K562 (cell line): ENCODE measurements around the gene RFWD3. TPM values are rescaled to one million over a fixed set of nuclear protein-coding genes. Genes with fewer than 3 reads are reported as not detected.

Source experiments
- ATAC-seq: fragments of 200-7000 bp; cut with Tn5 transposase; 3 replicates; pipeline ENCODE4 v1.9.1; 2020; ENCODE audit warnings: moderate library complexity
- BruUV-seq: library from RNA; stranded (reverse); fragments of 400-500 nt; replicated peaks from 2 replicates; lab custom pipeline; 2021; lab: Mats Ljungman, UMichigan
- CTCF ChIA-PET: fragments of 300-600 bp; formaldehyde crosslinking; extraction: SDS; loops from one replicate; lab custom pipeline; 2021; ENCODE audit warnings: low intra/inter-chr PET ratio; lab: Yijun Ruan, JAX
- POLR2A ChIA-PET: fragments of 300-600, 350-650 bp; sonication (Branson Sonifier 250); formaldehyde crosslinking; extraction: SDS; loops from one replicate; lab custom pipeline; 2021; ENCODE audit warnings: antibody characterized with exemption, inconsistent platforms; lab: Yijun Ruan, JAX
- DNase-seq, 4 experiments: peaks; one replicate each; pipeline versions ENCODE4 v3.0.0 to v3.0.0-alpha.2; 2011 to 2018; ENCODE audit warnings: low spot score in 3 of 4, mixed read lengths in 3 of 4; ENCODE audit errors: extremely low read depth in 1 of 4
- FAIRE-seq: peaks from 2 replicates; lab custom pipeline; 2011; peaks lifted over from hg19 to GRCh38; lab: Jason Lieb, UNC
- H2AFZ ChIP-seq: 2 replicates; pipeline ENCODE4 v1.6.0; 2011; ENCODE audit warnings: low read depth, low read length, control low read depth, inconsistent platforms
- H3K27ac ChIP-seq: fragments of 200-600 bp; 3 replicates; pipeline ENCODE4 v1.8.0; 2011; ENCODE audit warnings: low read depth, mild to moderate bottlenecking, control low read depth, inconsistent platforms, low read length, moderate library complexity, mixed read lengths; ENCODE audit errors: extremely low read depth
- H3K27me3 ChIP-seq, 2 experiments: fragments of 300-600 bp in 1 of 2; 2 replicates in 1 of 2; 3 replicates in 1 of 2; pipeline versions ENCODE4 v1.6.0 to v1.8.0; 2011; ENCODE audit warnings: inconsistent platforms in 2 of 2, low read length in 2 of 2, mild to moderate bottlenecking in 1 of 2, mixed read lengths in 1 of 2, moderate library complexity in 1 of 2; ENCODE audit not compliant: control insufficient read depth in 2 of 2, insufficient read depth in 2 of 2
- H3K36me3 ChIP-seq: fragments of 300-600 bp; 3 replicates; pipeline ENCODE4 v1.8.0; 2011; ENCODE audit warnings: mild to moderate bottlenecking, low read length, inconsistent platforms; ENCODE audit not compliant: control insufficient read depth, insufficient read depth
- H3K4me1 ChIP-seq, 2 experiments: fragments of 200-600 bp in 1 of 2; replicated peaks in 1 of 2; 2 replicates in 1 of 2; 3 replicates in 1 of 2; pipeline versions ENCODE4 v1.5.1 to v1.8.0; 2011; ENCODE audit warnings: inconsistent platforms in 2 of 2, low read length in 2 of 2, mild to moderate bottlenecking in 1 of 2, mixed read lengths in 1 of 2, moderate library complexity in 1 of 2; ENCODE audit not compliant: control insufficient read depth in 2 of 2, insufficient read depth in 2 of 2
- H3K4me2 ChIP-seq: 2 replicates; pipeline ENCODE4 v1.6.1; 2011; ENCODE audit warnings: low read length, control low read depth, inconsistent platforms, mixed read lengths; ENCODE audit not compliant: insufficient read depth
- H3K4me3 ChIP-seq: fragments of 200-600 bp; sonication (generic), shearing (Covaris generic); 2 replicates; pipeline ENCODE4 v1.5.1; 2016; ENCODE audit warnings: control low read depth, inconsistent platforms
- H3K79me2 ChIP-seq: fragments of 200-600 bp; 3 replicates; pipeline ENCODE4 v1.8.0; 2011; ENCODE audit warnings: low read length, inconsistent platforms; ENCODE audit not compliant: control insufficient read depth, insufficient read depth
- H3K9ac ChIP-seq, 2 experiments: 2 replicates each; pipeline versions ENCODE4 v1.6.0 to v1.6.1; 2011; ENCODE audit warnings: low read depth in 2 of 2, low read length in 2 of 2, control low read depth in 1 of 2, inconsistent platforms in 1 of 2, mild to moderate bottlenecking in 1 of 2, mixed read lengths in 1 of 2; ENCODE audit not compliant: insufficient read depth in 1 of 2
- H3K9me1 ChIP-seq: one replicate; pipeline ENCODE4 v1.6.0; 2011; ENCODE audit warnings: inconsistent platforms, mild to moderate bottlenecking, low read length, moderate library complexity; ENCODE audit not compliant: control insufficient read depth, insufficient read depth
- H3K9me3 ChIP-seq: replicated peaks from 2 replicates; pipeline ENCODE4 v1.5.1; 2011; ENCODE audit warnings: low read depth, low read length, inconsistent platforms; ENCODE audit not compliant: control insufficient read depth, insufficient read depth
- H4K20me1 ChIP-seq: replicated peaks from 2 replicates; pipeline ENCODE4 v1.6.1; 2011; ENCODE audit warnings: low read length, inconsistent platforms, mixed read lengths; ENCODE audit not compliant: control insufficient read depth, insufficient read depth
- CEBPB ChIP-seq: fragments of 450-650 bp; IDR thresholded peaks from 2 replicates; pipeline ENCODE4 v1.6.1; 2016; ENCODE audit warnings: missing genetic modification characterization, missing compliant biosample characterization
- IFI16 ChIP-seq: fragments of 250-450 bp; sonication (Bioruptor Pico); IDR thresholded peaks from 2 replicates; pipeline ENCODE4 v2.1.2; 2022; ENCODE audit warnings: mild to moderate bottlenecking, inconsistent platforms
- SNIP1 ChIP-seq: fragments of 450-650 bp; IDR thresholded peaks from 2 replicates; pipeline ENCODE4 v1.7.1; 2017; ENCODE audit warnings: low read depth, mild to moderate bottlenecking
- SRSF9 ChIP-seq: fragments of 200-400 bp; formaldehyde crosslinking; IDR thresholded peaks from 2 replicates; pipeline ENCODE4 v1.6.1; 2017; ENCODE audit warnings: low read depth, low read length, borderline replicate concordance
- TEAD2 ChIP-seq: fragments of 450-650 bp; IDR thresholded peaks from 2 replicates; pipeline ENCODE4 v1.6.1; 2016; ENCODE audit warnings: missing genetic modification characterization, control low read depth, missing compliant biosample characterization
- TRIM24 ChIP-seq, 2 experiments: fragments of 450-650 bp; IDR thresholded peaks; 2 replicates each; pipeline ENCODE4 v1.6.1; 2016
- ZNF165 ChIP-seq: fragments of 250-450 bp; sonication (Bioruptor Pico); IDR thresholded peaks from 2 replicates; pipeline ENCODE4 v1.4.0; 2020; ENCODE audit warnings: borderline replicate concordance
- WGBS: fragments of 100-300 bp; shearing (Covaris generic); methylation state at CpG from one replicate; pipeline ENCODE4 v1.1.6; 2016; ENCODE audit warnings: low coverage, mixed read lengths; ENCODE audit not compliant: insufficient coverage; ENCODE audit errors: missing lambda C conversion rate; 5-methylcytosine and 5-hydroxymethylcytosine counted together
- in situ Hi-C: fragments of 300-500 bp; cut with MboI; formaldehyde crosslinking; loops from 4 replicates; pipeline ENCODE4 v1.15.0; 2018; ENCODE audit warnings: inconsistent platforms, mixed read lengths
- intact Hi-C: fragments of 100-400 bp; cut with micrococcal nuclease; formaldehyde crosslinking; loops from 2 replicates; pipeline ENCODE4 v1.14.2; 2022
- polyA plus RNA-seq, 8 experiments: library from polyadenylated mRNA; depleted of rRNA in 4 of 8; stranded (reverse) in 5 of 8; unstranded in 3 of 8; fragments of >200 nt; fragmentation: Nextera tagmentation in 2 of 8; fragmentation: Illumina TruSeq in 1 of 8; extraction: Ambion mirVana in 2 of 8; extraction: Trizol in 1 of 8; gene quantifications; 2 replicates each; pipeline versions ENCODE4 v1.2.1 to v1.2.3, GENCODE V29; 2011 to 2014; ENCODE audit warnings: inconsistent platforms in 1 of 8, missing spikeins in 1 of 8
- total RNA-seq, 7 experiments: library from RNA; depleted of rRNA in 6 of 7; stranded (reverse); fragments of >200 nt in 6 of 7; fragmentation: Illumina TruSeq in 2 of 7; extraction: Trizol in 2 of 7; gene quantifications; 2 replicates each; pipeline versions ENCODE4 v1.2.1 to v1.2.3, GENCODE V29; 2011 to 2021; ENCODE audit warnings: low replicate concordance in 1 of 7

The RFWD3 gene
- total and polyA plus RNA-seq, 9 of the 15 experiments (the other 6 are each of a cell fraction or from before 2014, with no cell fraction given): 20.8 to 121 (median 79.0) TPM

DNA sequence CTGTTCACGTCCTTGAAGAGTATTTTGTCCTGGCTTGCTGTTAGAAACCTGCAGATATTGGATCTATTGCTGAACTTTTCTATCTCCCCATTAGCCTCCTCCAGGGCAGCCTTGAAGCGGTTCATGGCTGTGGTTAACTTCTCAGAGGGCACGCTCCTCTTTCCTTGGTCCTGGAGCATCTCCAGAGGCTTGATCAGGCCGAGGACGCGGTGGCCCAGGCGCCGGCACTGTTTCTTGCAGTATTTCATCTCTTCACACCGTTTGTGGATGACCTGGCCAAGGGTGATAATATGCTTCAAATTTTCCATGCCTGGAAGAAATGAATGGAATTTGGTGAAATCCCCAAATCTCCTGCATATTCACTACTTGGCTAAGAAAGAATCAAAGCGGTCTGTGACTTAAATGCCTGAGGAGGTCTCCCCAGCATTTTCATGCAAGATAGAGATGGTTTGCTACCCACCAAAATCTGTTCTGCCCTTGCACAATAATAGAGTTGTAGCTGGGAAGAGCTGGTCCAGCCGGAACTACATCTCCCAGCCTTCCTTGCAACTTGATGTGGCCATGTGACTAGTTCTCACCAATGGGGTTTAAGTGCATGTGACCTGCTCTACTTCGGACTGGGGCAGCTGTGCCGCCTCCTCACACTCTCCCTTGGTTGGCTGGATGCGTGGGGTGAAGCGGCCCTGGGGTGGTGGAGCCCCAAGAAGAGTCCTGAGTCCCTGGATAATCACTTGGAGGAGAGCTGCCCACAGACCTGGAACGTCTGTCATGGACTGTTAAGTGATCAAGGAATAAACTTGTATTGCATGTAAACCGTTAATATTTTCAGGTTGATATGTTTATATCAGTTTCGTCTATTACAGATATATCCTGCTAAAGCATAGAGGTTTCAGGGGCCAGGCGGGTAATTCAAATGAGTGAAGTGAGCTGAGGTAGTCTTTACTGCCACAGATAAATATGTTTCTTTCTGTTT lies 29.1 kb upstream of the RFWD3 start (continued):
- TF ChIP-seq ZNF165 (CRISPR knock-in tag): no peak
- TF ChIP-seq SNIP1: no peak
- TF ChIP-seq SRSF9: no peak
- no peak for TF ChIP-seq IFI16 (CRISPR knock-in tag)
- TF ChIP-seq, all 486 proteins: peak for 67

DNA sequence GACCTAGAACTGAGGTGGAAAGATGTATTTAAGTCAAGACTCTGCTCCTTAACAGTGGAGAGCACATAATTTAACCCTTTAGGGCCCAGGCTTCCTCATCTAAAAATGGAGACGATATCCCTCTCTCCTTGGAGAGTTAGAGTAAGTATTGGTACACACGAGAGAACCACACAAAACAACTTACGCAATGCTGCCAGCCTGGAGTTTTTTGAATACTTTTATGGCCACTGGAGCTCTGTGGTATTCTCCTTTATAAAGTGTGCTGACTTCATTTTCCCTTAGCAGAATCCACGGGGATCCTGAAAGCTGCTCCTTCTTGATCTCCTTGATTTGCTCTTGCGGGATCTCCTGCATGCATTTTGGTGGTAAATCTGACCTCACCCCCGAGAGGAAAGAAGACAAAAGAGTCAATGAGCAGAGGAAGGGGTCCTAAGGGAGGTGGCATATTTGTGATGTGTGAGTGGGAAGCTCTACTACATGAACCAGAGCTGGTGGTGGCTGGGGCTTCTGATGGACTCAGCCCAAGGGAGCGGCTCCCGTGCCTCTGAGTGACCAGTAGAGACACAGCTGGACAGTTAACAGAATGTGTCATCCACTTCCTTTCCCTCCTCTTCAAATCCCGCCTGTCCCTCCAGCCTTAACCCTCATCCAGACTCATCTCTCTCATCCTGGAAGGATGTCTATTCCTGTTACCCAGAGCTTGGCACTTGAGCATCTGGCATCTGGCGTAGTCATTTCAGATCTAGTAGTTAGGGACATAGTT lies 24.6 kb upstream of the RFWD3 start:
- in situ Hi-C loops (no loop called here), intact Hi-C loops (no loop called here)
- no peak overlapping the region for H3K4me2 ChIP-seq
- no peak for DNase-seq
- H3K36me3 ChIP-seq: no peaks in the 10 kb centered on the region
- H3K9ac ChIP-seq: no peak overlapping the region
- no peaks in the 10 kb centered on the region for H3K27me3 ChIP-seq
- TF ChIP-seq TRIM24 (IDR thresholded peaks at IDR 0.05) (no peak), CEBPB (tag) (peak; percentile 24; the same call in 1 of the 2 replicates), TEAD2 (tag) (no peak)
- no peaks in the 10 kb centered on the region; a peak in 1 of 5 replicates for H3K4me1 ChIP-seq
- no peak for ATAC-seq
- CTCF ChIA-PET: no interaction called here
- no peaks in the 10 kb centered on the region for H3K9me3 ChIP-seq
- peak overlapping the region; percentile 14; the same call in 1 of the 2 replicates for H2AFZ ChIP-seq
- 39% methylated on average over 10 of the region's 10 CpGs for WGBS
- no peaks in the 10 kb centered on the region for H3K9me1 ChIP-seq
- no peak for FAIRE-seq
- no peaks in the 10 kb centered on the region for H3K79me2 ChIP-seq
- BruUV-seq: no TSS peak
- no peak overlapping the region for H3K27ac ChIP-seq
- H4K20me1 ChIP-seq: no peaks in the 10 kb centered on the region
- POLR2A ChIA-PET: interaction anchor here (0.6 to 2.6 kb wide), 4 partner anchors 12 to 36 kb away, joined by 3 to 19 read pairs (median 6); partner anchors contain the start of gene RFWD3
- H3K4me3 ChIP-seq: no peak overlapping the region
